ENCODE data around the gene TAGAP. TPM values are rescaled to one million over a fixed set of nuclear protein-coding genes. Genes with fewer than 3 reads are reported as not detected.

Gene TAGAP
- total and polyA plus RNA-seq, 9 of the 15 experiments (the other 6 are each of a cell fraction or from before 2014, with no cell fraction given), result 0.07 TPM; not detected in 8

DNA sequence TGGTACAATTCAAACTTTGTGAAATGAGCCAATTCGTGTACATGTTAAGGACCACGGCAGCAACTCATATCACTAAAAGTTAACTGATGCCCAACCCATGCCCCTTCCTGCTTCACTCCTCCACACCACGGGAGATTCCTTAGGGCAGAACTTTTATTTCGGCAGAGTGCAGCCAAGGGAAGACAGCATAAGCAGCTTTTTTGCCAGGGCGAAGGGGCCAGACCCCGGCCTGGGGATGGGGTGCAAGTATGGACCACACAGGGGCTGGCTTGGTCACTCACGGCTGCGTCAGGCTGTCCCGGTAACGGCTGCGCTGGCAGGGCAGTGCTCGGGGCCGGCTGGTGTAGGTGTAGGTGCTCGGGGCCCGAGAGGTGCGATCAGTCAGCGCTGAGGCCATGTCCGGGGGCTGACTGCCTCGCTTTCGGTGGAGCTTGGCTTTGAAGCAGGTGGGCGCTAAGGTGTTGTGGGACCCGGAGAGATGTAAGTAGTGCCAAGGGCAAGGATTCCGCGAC lies 45.6 kb downstream of the TAGAP start (continued):
- TF ChIP-seq, protein P1, sequence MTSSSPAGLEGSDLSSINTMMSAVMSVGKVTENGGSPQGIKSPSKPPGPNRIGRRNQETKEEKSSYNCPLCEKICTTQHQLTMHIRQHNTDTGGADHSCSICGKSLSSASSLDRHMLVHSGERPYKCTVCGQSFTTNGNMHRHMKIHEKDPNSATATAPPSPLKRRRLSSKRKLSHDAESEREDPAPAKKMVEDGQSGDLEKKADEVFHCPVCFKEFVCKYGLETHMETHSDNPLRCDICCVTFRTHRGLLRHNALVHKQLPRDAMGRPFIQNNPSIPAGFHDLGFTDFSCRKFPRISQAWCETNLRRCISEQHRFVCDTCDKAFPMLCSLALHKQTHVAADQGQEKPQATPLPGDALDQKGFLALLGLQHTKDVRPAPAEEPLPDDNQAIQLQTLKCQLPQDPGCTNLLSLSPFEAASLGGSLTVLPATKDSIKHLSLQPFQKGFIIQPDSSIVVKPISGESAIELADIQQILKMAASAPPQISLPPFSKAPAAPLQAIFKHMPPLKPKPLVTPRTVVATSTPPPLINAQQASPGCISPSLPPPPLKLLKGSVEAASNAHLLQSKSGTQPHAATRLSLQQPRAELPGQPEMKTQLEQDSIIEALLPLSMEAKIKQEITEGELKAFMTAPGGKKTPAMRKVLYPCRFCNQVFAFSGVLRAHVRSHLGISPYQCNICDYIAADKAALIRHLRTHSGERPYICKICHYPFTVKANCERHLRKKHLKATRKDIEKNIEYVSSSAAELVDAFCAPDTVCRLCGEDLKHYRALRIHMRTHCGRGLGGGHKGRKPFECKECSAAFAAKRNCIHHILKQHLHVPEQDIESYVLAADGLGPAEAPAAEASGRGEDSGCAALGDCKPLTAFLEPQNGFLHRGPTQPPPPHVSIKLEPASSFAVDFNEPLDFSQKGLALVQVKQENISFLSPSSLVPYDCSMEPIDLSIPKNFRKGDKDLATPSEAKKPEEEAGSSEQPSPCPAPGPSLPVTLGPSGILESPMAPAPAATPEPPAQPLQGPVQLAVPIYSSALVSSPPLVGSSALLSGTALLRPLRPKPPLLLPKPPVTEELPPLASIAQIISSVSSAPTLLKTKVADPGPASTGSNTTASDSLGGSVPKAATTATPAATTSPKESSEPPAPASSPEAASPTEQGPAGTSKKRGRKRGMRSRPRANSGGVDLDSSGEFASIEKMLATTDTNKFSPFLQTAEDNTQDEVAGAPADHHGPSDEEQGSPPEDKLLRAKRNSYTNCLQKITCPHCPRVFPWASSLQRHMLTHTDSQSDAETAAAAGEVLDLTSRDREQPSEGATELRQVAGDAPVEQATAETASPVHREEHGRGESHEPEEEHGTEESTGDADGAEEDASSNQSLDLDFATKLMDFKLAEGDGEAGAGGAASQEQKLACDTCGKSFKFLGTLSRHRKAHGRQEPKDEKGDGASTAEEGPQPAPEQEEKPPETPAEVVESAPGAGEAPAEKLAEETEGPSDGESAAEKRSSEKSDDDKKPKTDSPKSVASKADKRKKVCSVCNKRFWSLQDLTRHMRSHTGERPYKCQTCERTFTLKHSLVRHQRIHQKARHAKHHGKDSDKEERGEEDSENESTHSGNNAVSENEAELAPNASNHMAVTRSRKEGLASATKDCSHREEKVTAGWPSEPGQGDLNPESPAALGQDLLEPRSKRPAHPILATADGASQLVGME (CRISPR knock-in tag; IDR thresholded peaks at IDR 0.05), result 0 out of 2 replicates have a peak, but pooled peaks have one; percentile 12
- TF ChIP-seq GABPA (tag; conservative IDR thresholded peaks at IDR 0.05; ENCODE audit: low read depth) (no peak), GTF2E2 (tag; IDR thresholded peaks at IDR 0.05) (0 out of 2 replicates have a peak, but pooled peaks have one; percentile 3), LARP7 (IDR thresholded peaks at IDR 0.05) (0 out of 2 replicates have a peak, but pooled peaks have one; percentile 19), ZNF583 (CRISPR knock-in tag; IDR thresholded peaks at IDR 0.05) (0 out of 2 replicates have a peak, but pooled peaks have one; percentile 36), TOE1 (IDR thresholded peaks at IDR 0.05; ENCODE audit: borderline replicate concordance) (no peak), TOE1 (CRISPR knock-in tag; IDR thresholded peaks at IDR 0.05; ENCODE audit: borderline replicate concordance, low read depth) (0 out of 2 replicates have a peak, but pooled peaks have one; percentile 71), HDAC3 (IDR thresholded peaks at IDR 0.05; ENCODE audit: borderline replicate concordance, partially characterized antibody) (no peak), MIER1 (IDR thresholded peaks at IDR 0.05; ENCODE audit: low read depth) (0 out of 2 replicates have a peak, but pooled peaks have one; percentile 50), TEAD4 (IDR thresholded peaks at IDR 0.05; ENCODE audit: low read length) (no peak), TEAD4 (CRISPR knock-in tag; IDR thresholded peaks at IDR 0.05; ENCODE audit: borderline replicate concordance) (peak; percentile 75), ZNF124 (CRISPR knock-in tag; IDR thresholded peaks at IDR 0.05) (0 out of 2 replicates have a peak, but pooled peaks have one; percentile 41), KDM4B (IDR thresholded peaks at IDR 0.05; ENCODE audit: borderline replicate concordance in 2 of 2, low read depth in 1 of 2) (no peak)
- TF ChIP-seq, protein P2, sequence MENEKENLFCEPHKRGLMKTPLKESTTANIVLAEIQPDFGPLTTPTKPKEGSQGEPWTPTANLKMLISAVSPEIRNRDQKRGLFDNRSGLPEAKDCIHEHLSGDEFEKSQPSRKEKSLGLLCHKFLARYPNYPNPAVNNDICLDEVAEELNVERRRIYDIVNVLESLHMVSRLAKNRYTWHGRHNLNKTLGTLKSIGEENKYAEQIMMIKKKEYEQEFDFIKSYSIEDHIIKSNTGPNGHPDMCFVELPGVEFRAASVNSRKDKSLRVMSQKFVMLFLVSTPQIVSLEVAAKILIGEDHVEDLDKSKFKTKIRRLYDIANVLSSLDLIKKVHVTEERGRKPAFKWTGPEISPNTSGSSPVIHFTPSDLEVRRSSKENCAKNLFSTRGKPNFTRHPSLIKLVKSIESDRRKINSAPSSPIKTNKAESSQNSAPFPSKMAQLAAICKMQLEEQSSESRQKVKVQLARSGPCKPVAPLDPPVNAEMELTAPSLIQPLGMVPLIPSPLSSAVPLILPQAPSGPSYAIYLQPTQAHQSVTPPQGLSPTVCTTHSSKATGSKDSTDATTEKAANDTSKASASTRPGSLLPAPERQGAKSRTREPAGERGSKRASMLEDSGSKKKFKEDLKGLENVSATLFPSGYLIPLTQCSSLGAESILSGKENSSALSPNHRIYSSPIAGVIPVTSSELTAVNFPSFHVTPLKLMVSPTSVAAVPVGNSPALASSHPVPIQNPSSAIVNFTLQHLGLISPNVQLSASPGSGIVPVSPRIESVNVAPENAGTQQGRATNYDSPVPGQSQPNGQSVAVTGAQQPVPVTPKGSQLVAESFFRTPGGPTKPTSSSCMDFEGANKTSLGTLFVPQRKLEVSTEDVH (IDR thresholded peaks at IDR 0.05; ENCODE audit: low read depth, partially characterized antibody), result no peak
